Measurements from ENCODE around the gene MKNK2. TPM values are rescaled to one million over a fixed set of nuclear protein-coding genes. Genes with fewer than 3 reads are reported as not detected.

Gene MKNK2
- total and polyA plus RNA-seq, 2 donors (not counting 3 experiments of a cell fraction or from before 2014, with no cell fraction given), result 65.1 to 86.1 TPM

GRCh38 chr19:2038284-2039088 lies 12.6 kb downstream of the MKNK2 start:
- CTCF ChIA-PET, result no interaction called here

More at GRCh38 chr19:2038284-2039088, 12.6 kb downstream of the MKNK2 start:
- Histone ChIP-seq H3K9me3 (replicated peaks; ENCODE audit: control insufficient read depth, insufficient read depth, low read length) (no peaks in the 10 kb centered on the region), H3K27me3 (ENCODE audit: control insufficient read depth in 2 of 2, insufficient read depth in 2 of 2, low read length in 2 of 2) (no peaks in the 10 kb centered on the region), H2AFZ (ENCODE audit: low read depth, low read length) (no peak overlapping the region), H3K79me2 (ENCODE audit: control insufficient read depth, insufficient read depth, low read length) (peaks cover 2% of the 10 kb centered on the region), H3K9ac (replicated peaks; ENCODE audit: extremely low read depth, insufficient read depth, low read length) (no peak overlapping the region), H3K9me1 (replicated peaks; ENCODE audit: control insufficient read depth, extremely low read depth, insufficient read depth, low read length) (no peaks in the 10 kb centered on the region), H4K20me1 (replicated peaks; ENCODE audit: control insufficient read depth, extremely low read depth, insufficient read depth, low read length) (no peaks in the 10 kb centered on the region), H3K4me1 (ENCODE audit: control insufficient read depth, extremely low read depth, insufficient read depth, low read length) (peaks cover 14% of the 10 kb centered on the region), H3K36me3 (ENCODE audit: control insufficient read depth in 2 of 2, extremely low read depth in 1 of 2, insufficient read depth in 2 of 2, low read length in 2 of 2) (peaks cover 0 to 45% of the 10 kb centered on the region in 2 experiments), H3K4me2 (ENCODE audit: insufficient read depth, low read length) (no peak overlapping the region), H3K27ac (ENCODE audit: insufficient read depth, low read depth, low read length) (no peak overlapping the region), H3K4me3 (replicated peaks in 1 of 3; ENCODE audit: insufficient read depth in 1 of 3, low read depth in 1 of 3, low read length in 3 of 3) (no peak overlapping the region)
- intact Hi-C loops (cut with micrococcal nuclease), result no loop called here
- FAIRE-seq, result no peak
- dilution Hi-C loops (cut with MboI; ENCODE audit: extremely low pct_ligation_motif_present, low sequenced_read_pairs), result no loop called here
- TF ChIP-seq FOS (IDR thresholded peaks at IDR 0.05; ENCODE audit: borderline replicate concordance, insufficient read depth, low read length) (no peak), MYC (IDR thresholded peaks at IDR 0.05; ENCODE audit: low read depth, low read length) (no peak), CTCF (IDR thresholded peaks at IDR 0.05; ENCODE audit: extremely low read depth in 1 of 2, insufficient read depth in 1 of 2, low read depth in 1 of 2, low read length in 2 of 2) (no peak), MAX (IDR thresholded peaks at IDR 0.05; ENCODE audit: insufficient read depth, insufficient read length) (no peak), EZH2 (IDR thresholded peaks at IDR 0.05; ENCODE audit: borderline replicate concordance, low read depth, low read length, severe bottlenecking) (no peak), JUN (IDR thresholded peaks at IDR 0.05; ENCODE audit: borderline replicate concordance, insufficient read depth, insufficient read length, low read depth) (no peak), POLR2A (IDR thresholded peaks at IDR 0.05; ENCODE audit: low read depth, low read length) (no peak), GATA2 (IDR thresholded peaks at IDR 0.05; ENCODE audit: insufficient read depth, insufficient read length, low read depth, low read length) (no peak), POLR2AphosphoS5 (IDR thresholded peaks at IDR 0.05; ENCODE audit: insufficient read depth, low read depth, low read length) (no peak)
- BruUV-seq (replicated peaks), result no TSS peak
- no peak for DNase-seq (ENCODE audit: low read depth, low spot score)
- POLR2A ChIA-PET, result no interaction called here

Data from endothelial cell of umbilical vein (primary cell).